HG03469 (cell line): ENCODE data around the gene PCSK4.
"Not testable (repeated sequence)": the region's sequence is repeated elsewhere in the genome, so short reads cannot be mapped to it uniquely, and the experiment has no call there.

Source experiments
- ATAC-seq: cut with Tn5 transposase; IDR thresholded peaks from one replicate; pipeline ENCODE4 v1.9.1; 2021; ENCODE audit warnings: mild to moderate bottlenecking, moderate library complexity, moderate number of reproducible peaks; ENCODE audit not compliant: unreplicated experiment

PCSK4 gene

GRCh38 chr19:1522838-1523237 lies 32.7 kb upstream of the PCSK4 start:
- no peak for ATAC-seq

DNA sequence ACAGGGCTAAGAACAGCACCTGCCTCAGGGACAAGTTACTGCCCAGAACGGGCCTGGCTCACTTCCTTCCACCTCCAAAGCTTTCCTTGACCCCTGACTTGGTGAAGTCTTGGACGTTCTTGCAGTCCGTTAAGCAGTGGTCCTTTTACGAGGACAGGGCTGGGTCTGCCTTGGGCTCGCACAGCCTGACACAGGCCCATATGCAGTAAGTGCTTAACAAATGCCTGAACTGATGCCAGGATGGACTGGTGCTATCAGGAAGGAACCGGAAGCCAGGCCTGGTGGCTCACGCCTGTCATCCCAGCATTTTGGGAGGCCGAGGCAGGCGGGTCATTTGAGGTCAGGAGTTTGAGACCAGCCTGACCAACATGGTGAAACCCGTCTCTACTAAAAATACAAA lies 31.9 kb upstream of the PCSK4 start:
- ATAC-seq: no peak

DNA sequence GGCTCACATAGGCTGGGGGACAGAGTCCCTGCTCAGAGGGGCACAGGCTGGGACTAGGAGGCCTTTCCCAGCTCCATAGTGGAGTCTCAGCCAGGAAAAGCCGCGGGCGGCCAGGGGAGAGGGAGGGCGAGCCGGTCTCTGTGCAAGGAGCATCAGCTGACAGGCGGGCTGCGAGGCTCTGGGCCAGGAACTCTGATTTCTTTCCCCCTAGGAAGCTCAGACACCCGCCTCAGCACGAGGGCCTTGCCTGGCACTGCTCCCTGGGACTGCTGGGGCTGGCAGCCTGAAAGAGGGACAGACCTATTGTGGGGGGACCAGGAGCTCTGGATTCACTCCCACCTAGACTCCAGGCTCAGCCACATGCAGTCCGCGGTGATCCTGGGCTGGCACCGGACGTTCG lies 31.5 kb upstream of the PCSK4 start:
- ATAC-seq: no peak

- no peak for ATAC-seq
Measured at GRCh38 chr19:1520203-1520780, 30.1 kb upstream of the PCSK4 start.

DNA sequence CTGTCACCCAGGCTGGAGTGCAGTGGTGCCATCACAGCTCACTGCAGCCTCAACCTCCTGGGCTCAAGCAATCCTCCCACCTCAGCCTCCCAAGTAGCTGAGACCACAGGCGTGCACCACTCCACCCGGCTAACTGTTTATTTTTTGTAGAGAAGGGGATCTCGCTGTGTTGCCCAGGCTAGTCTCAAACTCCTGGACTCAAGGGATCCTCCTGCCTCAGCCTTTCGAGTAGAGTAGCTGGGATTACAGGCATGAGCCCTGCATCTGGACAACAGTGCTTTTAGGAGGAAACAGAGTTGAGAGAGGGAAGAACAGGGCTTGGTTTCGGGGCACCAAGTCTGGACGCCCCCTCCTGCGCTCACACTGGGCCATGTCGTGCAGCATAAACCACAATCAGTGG lies 29.7 kb upstream of the PCSK4 start:
- not testable (repeated sequence) for ATAC-seq

- ATAC-seq: no peak
Measured at GRCh38 chr19:1518471-1518870, 28.3 kb upstream of the PCSK4 start.

GRCh38 chr19:1516395-1516753 lies 26.2 kb upstream of the PCSK4 start:
- no peak for ATAC-seq

- ATAC-seq: no peak
Measured at GRCh38 chr19:1514986-1515721, 25.0 kb upstream of the PCSK4 start.

DNA sequence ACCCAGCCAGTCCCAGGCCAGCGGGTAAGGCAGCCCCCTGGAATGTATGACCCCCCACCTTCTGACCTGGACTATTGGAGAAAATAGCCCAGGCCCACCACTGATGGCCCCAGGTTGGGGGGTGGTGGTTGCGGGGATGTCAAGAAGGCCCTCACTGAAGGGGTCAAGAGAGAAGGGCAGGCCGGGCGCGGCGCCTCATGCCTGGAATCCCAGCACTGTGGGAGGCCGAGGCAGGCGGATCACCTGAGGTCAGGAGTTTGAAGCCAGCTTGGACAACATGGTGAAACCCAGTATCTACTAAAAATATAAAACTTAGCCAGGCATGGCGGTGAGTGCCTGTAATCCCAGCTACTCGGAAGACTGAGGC lies 24.1 kb upstream of the PCSK4 start:
- ATAC-seq: no peak

DNA sequence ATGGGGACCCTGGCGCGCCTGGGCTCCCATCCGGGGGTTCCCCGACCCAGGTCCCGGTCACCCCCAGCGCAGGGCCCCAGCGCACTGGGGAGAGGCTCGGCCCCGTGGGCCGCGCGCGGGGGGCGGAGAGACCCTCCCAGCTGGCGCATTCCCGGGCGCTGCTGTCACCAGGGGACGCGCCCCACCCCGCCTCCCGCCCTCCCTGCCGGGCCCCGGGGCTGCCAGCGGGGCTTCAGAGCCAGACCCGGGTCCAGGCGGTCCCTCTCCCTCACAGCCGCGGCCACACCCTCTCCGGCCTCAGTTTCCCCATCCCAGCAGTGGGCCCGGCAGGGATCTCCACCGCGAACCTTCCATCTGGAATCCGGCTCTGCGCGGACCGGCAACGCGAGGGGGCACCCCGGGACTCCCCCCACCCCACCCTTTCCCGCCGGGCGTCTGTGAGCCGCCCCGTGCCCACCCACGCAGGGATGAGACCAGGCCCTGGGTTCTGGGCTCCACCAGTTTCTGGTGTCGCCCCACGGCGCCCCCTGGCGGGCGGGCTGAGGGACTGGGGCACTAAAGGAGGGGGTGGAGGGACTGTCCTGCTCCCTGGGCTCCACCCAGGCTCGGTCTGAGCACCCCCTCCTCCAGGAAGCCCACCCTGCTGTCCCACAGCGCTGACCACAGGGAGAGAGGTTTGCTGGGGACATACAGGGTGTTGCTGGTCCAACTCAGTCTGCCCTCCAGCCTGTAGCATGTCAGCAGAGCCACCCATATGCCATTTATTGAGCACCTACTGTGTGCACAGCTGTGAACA lies 23.5 kb upstream of the PCSK4 start:
- ATAC-seq: no peak

GRCh38 chr19:1512671-1513498 lies 22.7 kb upstream of the PCSK4 start, which contains the start of gene ADAMTSL5:
Gene ADAMTSL5 (minus strand): TSS chr19:1513019. CDS start chr19:1510943, 2,076 bp downstream.
- ATAC-seq: no peak

- ATAC-seq: no peak
Measured at GRCh38 chr19:1511318-1512317, 21.5 kb upstream of the PCSK4 start.

DNA sequence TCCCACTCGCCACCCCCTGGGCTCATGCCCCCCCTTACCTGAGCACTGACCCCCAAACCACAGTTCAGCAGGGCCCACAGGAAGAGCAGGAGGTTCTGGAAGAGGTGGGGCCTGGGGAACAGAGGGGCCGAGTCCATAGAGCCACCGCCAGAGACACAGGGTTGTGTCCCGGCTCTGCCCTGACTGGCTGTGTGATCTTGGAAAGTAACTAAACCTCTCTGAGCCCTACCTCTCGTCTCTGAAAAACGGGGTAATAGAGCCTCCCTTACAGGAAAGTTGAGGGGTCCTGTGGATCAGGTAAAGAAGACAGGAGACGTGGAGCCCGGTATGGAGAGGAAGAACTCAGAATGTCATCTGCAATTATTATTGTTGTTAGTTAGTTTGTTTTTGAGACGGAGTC lies 20.7 kb upstream of the PCSK4 start:
- ATAC-seq: no peak

DNA sequence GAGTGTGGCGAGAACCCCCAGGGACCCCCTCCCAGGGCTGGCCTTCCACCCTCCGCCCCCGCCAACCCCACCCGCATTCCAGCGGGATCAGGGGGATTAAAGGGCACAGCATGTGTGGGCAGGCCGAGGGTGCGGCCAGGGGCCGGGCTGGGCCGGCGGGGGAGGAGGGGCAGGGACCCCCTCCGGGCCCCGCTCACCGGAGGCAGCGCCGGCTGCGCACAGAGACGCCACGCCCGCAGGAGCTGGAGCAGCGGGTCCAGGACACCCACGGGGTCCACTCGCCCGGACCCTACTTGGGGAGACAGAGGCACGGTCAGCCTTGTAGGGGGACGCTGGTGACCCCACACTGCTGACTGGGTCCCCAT lies 20.3 kb upstream of the PCSK4 start:
- ATAC-seq: no peak

GRCh38 chr19:1509602-1510441 lies 19.7 kb upstream of the PCSK4 start:
- ATAC-seq: no peak

DNA sequence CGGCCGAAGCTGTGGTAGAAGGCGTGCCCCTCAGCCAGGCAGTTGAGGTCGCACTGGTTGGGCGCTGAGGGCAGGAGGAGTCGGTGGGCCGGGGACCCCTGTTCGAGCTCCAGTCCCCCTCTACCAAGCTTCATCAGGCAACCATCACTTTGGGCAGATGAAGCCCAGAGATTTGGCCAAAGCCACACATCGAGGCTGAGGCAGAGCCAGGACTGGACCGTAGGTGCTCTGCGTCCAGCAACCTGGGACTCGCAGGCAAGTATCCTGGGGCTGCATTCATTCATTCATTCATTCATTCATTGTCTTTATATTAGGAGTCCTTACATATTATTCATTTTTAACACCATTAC lies 18.3 kb upstream of the PCSK4 start:
- ATAC-seq: no peak

DNA sequence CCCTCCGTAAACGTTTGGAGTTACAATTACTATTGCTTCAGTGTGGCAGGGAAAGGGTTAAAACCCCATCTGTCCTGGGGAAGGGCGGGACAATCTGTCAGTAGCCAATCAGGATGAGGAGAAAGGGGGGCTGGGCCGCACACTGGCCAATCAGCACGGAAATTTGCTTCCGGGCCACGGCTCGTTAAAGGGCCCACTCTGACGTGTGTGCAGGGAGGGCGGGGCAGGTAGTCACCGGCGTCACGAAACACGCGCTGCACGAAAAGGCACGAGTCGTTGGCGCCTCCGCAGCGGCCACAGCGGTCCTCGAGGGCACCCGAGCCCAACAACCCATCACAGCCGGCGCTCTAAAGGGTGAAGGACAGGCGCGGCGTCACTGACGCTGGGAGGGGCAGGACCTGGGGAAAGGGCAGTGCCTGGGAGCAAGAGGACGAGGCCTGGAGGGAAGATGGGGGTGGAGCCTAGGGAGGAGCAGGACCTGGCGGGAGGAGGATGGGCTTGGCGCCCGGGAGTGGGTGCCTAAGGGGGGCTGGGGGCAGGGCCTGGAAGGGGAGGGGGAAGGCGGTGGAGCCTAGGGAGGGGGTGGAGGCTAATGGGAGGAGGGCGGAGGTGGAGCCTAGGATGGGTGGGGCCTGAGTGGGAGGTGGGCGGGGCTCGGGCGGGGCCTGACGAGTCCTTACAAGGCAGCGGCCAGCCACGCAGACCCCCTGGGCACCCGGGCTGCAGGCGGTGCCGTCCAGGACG lies 17.8 kb upstream of the PCSK4 start:
- no peak for ATAC-seq

- ATAC-seq: no peak
Measured at GRCh38 chr19:1507192-1507660, 17.1 kb upstream of the PCSK4 start.
